Panc1 (cell line): ENCODE measurements around the gene TMCO4. TPM values are rescaled to one million over a fixed set of nuclear protein-coding genes. Genes with fewer than 3 reads are reported as not detected.
A peak's percentile ranks its signal among the peaks of the same experiment; 100 is the strongest.

Experiments
- ATAC-seq: fragments of 200-7000 bp; cut with Tn5 transposase; 2 replicates; pipeline ENCODE4 v1.9.1; 2020; ENCODE audit warnings: mild to moderate bottlenecking, moderate library complexity
- BruUV-seq: library from RNA; stranded (reverse); fragments of 400-500 nt; replicated peaks from 2 replicates; lab custom pipeline; 2021; lab: Mats Ljungman, UMichigan
- CTCF ChIA-PET: fragments of 300-600 bp; sonication (Branson Sonifier 250); formaldehyde crosslinking; loops from one replicate; lab custom pipeline; 2022; ENCODE audit warnings: antibody characterized with exemption; lab: Charles Lee
- POLR2A ChIA-PET: fragments of 300-600 bp; sonication (Branson Sonifier 250); formaldehyde crosslinking; loops from one replicate; lab custom pipeline; 2022; ENCODE audit warnings: antibody characterized with exemption; lab: Charles Lee
- DNase-seq: peaks from one replicate; pipeline ENCODE4 v3.0.0-alpha.2; 2010; ENCODE audit warnings: low read depth, low spot score
- H3K27ac ChIP-seq: 2 replicates; pipeline ENCODE4 v1.5.1; 2011; ENCODE audit warnings: mild to moderate bottlenecking, low read length, inconsistent platforms
- H3K27me3 ChIP-seq: fragments of 200-500 bp; sonication (Bioruptor generic); 2 replicates; pipeline ENCODE4 v1.6.0; 2014; ENCODE audit warnings: low read length, inconsistent platforms; ENCODE audit not compliant: control insufficient read depth, insufficient read depth
- H3K36me3 ChIP-seq: fragments of 200-500 bp; sonication (Bioruptor generic); 2 replicates; pipeline ENCODE4 v1.5.1; 2014; ENCODE audit warnings: inconsistent platforms, mild to moderate bottlenecking, low read length, moderate library complexity; ENCODE audit not compliant: control insufficient read depth, insufficient read depth
- H3K4me1 ChIP-seq: 2 replicates; pipeline ENCODE4 v1.5.1; 2011; ENCODE audit warnings: inconsistent platforms, mild to moderate bottlenecking, low read length, moderate library complexity; ENCODE audit not compliant: control insufficient read depth, insufficient read depth
- H3K4me3 ChIP-seq, 2 experiments: 2 replicates each; pipeline ENCODE4 v1.5.1; 2011 to 2012; ENCODE audit warnings: low read depth in 2 of 2, low read length in 2 of 2, mild to moderate bottlenecking in 2 of 2, inconsistent platforms in 1 of 2, moderate library complexity in 1 of 2
- H3K9me3 ChIP-seq: fragments of 200-500 bp; sonication (Bioruptor generic); 2 replicates; pipeline ENCODE4 v1.5.1; 2014; ENCODE audit warnings: low read depth, mild to moderate bottlenecking, inconsistent platforms, low read length, moderate library complexity; ENCODE audit not compliant: control insufficient read depth, insufficient read depth
- POLR2AphosphoS5 ChIP-seq: IDR thresholded peaks from 2 replicates; pipeline ENCODE4 v1.6.1; 2012; ENCODE audit warnings: mild to moderate bottlenecking, low read depth, low read length, moderate library complexity
- SIN3A ChIP-seq: IDR thresholded peaks from 2 replicates; pipeline ENCODE4 v1.6.1; 2012; ENCODE audit warnings: low read depth, mild to moderate bottlenecking, low read length, moderate library complexity, borderline replicate concordance; ENCODE audit not compliant: insufficient read depth
- TCF7L2 ChIP-seq: IDR thresholded peaks from 2 replicates; pipeline ENCODE4 v1.6.1; 2011; ENCODE audit warnings: mild to moderate bottlenecking, low read depth, low read length, inconsistent platforms
- in situ Hi-C: cut with HindIII; loops from 2 replicates; pipeline ENCODE4 v1.10.0; 2016; ENCODE audit warnings: low sequenced_read_pairs, low pct_unique_long_range_greater_than_20kb
- intact Hi-C: fragments of 100-400 bp; cut with micrococcal nuclease; formaldehyde crosslinking; loops from one replicate; pipeline ENCODE4 v1.10.0; 2022; ENCODE audit not compliant: unreplicated experiment
- total RNA-seq: library from RNA; stranded (reverse); gene quantifications from one replicate; pipeline ENCODE4 v1.2.1, GENCODE V29; 2021; ENCODE audit not compliant: unreplicated experiment
- TF ChIP-seq, protein P1 (sequence below), 2 experiments: IDR thresholded peaks; 2 replicates each; pipeline ENCODE4 v1.6.1; 2011 to 2012; ENCODE audit warnings: low read depth in 2 of 2, control low read depth in 1 of 2, low read length in 1 of 2, mild to moderate bottlenecking in 1 of 2, moderate library complexity in 1 of 2; ENCODE audit not compliant: insufficient read depth in 1 of 2
- TF ChIP-seq, protein P2 (sequence below): fragments of 450-650 bp; IDR thresholded peaks from 2 replicates; pipeline ENCODE4 v1.5.1; 2017; ENCODE audit warnings: mild to moderate bottlenecking

The TMCO4 gene
- total RNA-seq, 1 experiment from 2014 or later: 13.2 TPM

DNA sequence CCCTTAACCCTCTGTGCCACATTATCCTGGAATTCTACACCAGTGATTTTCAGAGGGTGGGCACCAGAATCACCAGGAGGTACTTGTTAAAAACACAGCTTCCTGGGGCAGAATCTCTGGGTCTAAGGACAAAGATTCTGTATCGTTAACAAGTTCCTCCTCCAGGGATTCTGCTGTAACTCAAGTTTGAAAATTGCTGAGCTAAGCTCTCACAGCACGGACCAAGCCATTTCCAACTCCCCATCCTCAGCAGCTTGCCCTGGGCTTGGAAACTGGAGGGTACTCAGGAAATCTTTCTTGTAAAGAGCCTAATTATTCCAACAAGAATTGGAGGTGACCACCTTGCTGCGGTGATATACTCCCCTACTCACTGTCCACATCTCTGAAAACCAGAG lies 48.8 kb downstream of the TMCO4 start:
- H3K4me3 ChIP-seq: no peak overlapping the region
- in situ Hi-C loops: no loop called here
- H3K36me3 ChIP-seq: no peaks in the 10 kb centered on the region
- POLR2A ChIA-PET: no interaction called here
- DNase-seq (no peak), ATAC-seq (no peak)
- CTCF ChIA-PET: no interaction called here
- H3K4me1 ChIP-seq: no peaks in the 10 kb centered on the region
- BruUV-seq: no TSS peak
- intact Hi-C loops: no loop called here
- no peaks in the 10 kb centered on the region for H3K9me3 ChIP-seq
- TF ChIP-seq SIN3A (no peak), POLR2AphosphoS5 (no peak), TCF7L2 (no peak)
- TF ChIP-seq, protein P1, sequence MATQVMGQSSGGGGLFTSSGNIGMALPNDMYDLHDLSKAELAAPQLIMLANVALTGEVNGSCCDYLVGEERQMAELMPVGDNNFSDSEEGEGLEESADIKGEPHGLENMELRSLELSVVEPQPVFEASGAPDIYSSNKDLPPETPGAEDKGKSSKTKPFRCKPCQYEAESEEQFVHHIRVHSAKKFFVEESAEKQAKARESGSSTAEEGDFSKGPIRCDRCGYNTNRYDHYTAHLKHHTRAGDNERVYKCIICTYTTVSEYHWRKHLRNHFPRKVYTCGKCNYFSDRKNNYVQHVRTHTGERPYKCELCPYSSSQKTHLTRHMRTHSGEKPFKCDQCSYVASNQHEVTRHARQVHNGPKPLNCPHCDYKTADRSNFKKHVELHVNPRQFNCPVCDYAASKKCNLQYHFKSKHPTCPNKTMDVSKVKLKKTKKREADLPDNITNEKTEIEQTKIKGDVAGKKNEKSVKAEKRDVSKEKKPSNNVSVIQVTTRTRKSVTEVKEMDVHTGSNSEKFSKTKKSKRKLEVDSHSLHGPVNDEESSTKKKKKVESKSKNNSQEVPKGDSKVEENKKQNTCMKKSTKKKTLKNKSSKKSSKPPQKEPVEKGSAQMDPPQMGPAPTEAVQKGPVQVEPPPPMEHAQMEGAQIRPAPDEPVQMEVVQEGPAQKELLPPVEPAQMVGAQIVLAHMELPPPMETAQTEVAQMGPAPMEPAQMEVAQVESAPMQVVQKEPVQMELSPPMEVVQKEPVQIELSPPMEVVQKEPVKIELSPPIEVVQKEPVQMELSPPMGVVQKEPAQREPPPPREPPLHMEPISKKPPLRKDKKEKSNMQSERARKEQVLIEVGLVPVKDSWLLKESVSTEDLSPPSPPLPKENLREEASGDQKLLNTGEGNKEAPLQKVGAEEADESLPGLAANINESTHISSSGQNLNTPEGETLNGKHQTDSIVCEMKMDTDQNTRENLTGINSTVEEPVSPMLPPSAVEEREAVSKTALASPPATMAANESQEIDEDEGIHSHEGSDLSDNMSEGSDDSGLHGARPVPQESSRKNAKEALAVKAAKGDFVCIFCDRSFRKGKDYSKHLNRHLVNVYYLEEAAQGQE (IDR thresholded peaks at IDR 0.05; ENCODE audit: insufficient read depth in 1 of 2, low read depth in 2 of 2, low read length in 1 of 2): no peak
- TF ChIP-seq, protein P2, sequence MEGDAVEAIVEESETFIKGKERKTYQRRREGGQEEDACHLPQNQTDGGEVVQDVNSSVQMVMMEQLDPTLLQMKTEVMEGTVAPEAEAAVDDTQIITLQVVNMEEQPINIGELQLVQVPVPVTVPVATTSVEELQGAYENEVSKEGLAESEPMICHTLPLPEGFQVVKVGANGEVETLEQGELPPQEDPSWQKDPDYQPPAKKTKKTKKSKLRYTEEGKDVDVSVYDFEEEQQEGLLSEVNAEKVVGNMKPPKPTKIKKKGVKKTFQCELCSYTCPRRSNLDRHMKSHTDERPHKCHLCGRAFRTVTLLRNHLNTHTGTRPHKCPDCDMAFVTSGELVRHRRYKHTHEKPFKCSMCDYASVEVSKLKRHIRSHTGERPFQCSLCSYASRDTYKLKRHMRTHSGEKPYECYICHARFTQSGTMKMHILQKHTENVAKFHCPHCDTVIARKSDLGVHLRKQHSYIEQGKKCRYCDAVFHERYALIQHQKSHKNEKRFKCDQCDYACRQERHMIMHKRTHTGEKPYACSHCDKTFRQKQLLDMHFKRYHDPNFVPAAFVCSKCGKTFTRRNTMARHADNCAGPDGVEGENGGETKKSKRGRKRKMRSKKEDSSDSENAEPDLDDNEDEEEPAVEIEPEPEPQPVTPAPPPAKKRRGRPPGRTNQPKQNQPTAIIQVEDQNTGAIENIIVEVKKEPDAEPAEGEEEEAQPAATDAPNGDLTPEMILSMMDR: no peak
- no peak overlapping the region for H3K27ac ChIP-seq
- no peaks in the 10 kb centered on the region for H3K27me3 ChIP-seq

DNA sequence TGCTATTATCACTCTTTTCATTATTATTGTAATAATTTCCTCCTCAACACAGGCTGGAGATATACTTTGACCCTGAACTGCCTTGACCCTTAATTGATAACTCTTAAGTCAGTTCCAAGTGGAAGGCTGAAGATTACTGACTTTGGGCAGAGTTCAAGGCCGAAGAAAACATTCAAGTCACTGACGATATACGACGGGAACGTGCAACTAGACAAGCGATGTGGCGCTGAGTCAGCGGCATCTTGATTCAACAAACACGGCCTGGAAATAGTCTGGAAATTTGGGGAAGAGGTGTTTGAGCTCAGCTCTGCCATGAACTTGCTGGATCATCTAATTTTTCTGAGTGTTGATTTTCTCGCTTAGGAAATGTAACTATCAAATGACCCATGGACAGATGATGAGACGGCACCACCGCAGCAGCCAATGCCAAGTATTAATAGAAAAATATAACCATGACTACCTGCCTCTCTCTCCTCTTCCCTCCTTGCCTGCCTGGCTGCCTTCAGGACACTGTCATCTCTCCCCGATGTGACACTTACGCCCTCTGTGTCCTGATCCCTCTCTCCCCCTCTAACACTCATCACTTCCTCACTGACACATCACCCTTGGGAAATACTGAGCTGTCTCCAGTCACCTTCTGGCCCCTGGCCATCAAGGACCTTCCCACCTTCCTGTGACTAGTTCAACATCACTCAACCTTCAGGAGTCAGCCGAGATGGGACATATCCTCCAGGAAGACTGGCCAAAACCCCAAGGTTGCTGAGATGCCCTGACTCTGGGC lies 49.4 kb downstream of the TMCO4 start:
- in situ Hi-C loops (no loop called here), intact Hi-C loops (no loop called here)
- DNase-seq: peak; percentile 2
- CTCF ChIA-PET: no interaction called here
- no peaks in the 10 kb centered on the region for H3K9me3 ChIP-seq
- no peak overlapping the region for H3K4me3 ChIP-seq
- TF ChIP-seq SIN3A: no peak
- no peak for TF ChIP-seq TCF7L2
- TF ChIP-seq, protein P2: no peak
- TF ChIP-seq, protein P1 (IDR thresholded peaks at IDR 0.05; ENCODE audit: insufficient read depth in 1 of 2, low read depth in 2 of 2, low read length in 1 of 2): no peak
- TF ChIP-seq POLR2AphosphoS5: no peak
- POLR2A ChIA-PET: no interaction called here
- no peaks in the 10 kb centered on the region for H3K4me1 ChIP-seq
- BruUV-seq: no TSS peak
- ATAC-seq: no peak
- H3K36me3 ChIP-seq: no peaks in the 10 kb centered on the region
- no peaks in the 10 kb centered on the region for H3K27me3 ChIP-seq
- no peak overlapping the region for H3K27ac ChIP-seq
